WTC11 (cell line): ENCODE measurements around the gene SIGLEC14. TPM values are rescaled to one million over a fixed set of nuclear protein-coding genes. Genes with fewer than 3 reads are reported as not detected.

Experiments used
- ATAC-seq: fragments of 200-7000 bp; cut with Tn5 transposase; 2 replicates; pipeline ENCODE4 v1.10.0; 2021; ENCODE audit warnings: mild to moderate bottlenecking, moderate library complexity
- CTCF ChIA-PET: fragments of 300-600 bp; sonication (Branson Sonifier 250); formaldehyde crosslinking; loops from one replicate; lab custom pipeline; 2021; ENCODE audit warnings: antibody characterized with exemption; lab: Charles Lee
- POLR2A ChIA-PET: fragments of 350-600 bp; sonication (Branson Sonifier 250); formaldehyde crosslinking; loops from one replicate; lab custom pipeline; 2021; ENCODE audit warnings: antibody characterized with exemption; lab: Charles Lee
- DNase-seq: peaks from one replicate; pipeline ENCODE4 v3.0.0; 2021; ENCODE audit warnings: low spot score
- H3K27ac Mint-ChIP-seq: 2 replicates; pipeline ENCODE4 v1.8.0; 2021; ENCODE audit warnings: mixed read lengths
- H3K27me3 Mint-ChIP-seq: 2 replicates; pipeline ENCODE4 v1.8.0; 2021; ENCODE audit warnings: low read depth, mild to moderate bottlenecking, moderate library complexity, mixed read lengths
- H3K36me3 Mint-ChIP-seq: 2 replicates; pipeline ENCODE4 v1.8.0; 2021; ENCODE audit warnings: mixed read lengths
- H3K4me1 Mint-ChIP-seq: 2 replicates; pipeline ENCODE4 v1.8.0; 2022; ENCODE audit warnings: mixed read lengths
- H3K4me3 Mint-ChIP-seq: 2 replicates; pipeline ENCODE4 v1.8.0; 2021; ENCODE audit warnings: mild to moderate bottlenecking, moderate library complexity, mixed read lengths
- H3K9me3 Mint-ChIP-seq: 2 replicates; pipeline ENCODE4 v1.8.0; 2021; ENCODE audit warnings: mixed read lengths
- AR ChIP-seq: fragments of 250-450 bp; sonication (Bioruptor Pico); IDR thresholded peaks from 2 replicates; pipeline ENCODE4 v1.9.0; 2021; ENCODE audit warnings: mild to moderate bottlenecking
- ATF6 ChIP-seq: sonication (generic); formaldehyde crosslinking; IDR thresholded peaks from 2 replicates; pipeline ENCODE4 v1.8.1; 2023; ENCODE audit warnings: mild to moderate bottlenecking, missing genetic modification reagents
- IRF2 ChIP-seq: sonication (generic); formaldehyde crosslinking; IDR thresholded peaks from 2 replicates; pipeline ENCODE4 v1.8.0; 2022; ENCODE audit warnings: low read depth, missing genetic modification reagents, borderline replicate concordance
- MYBL2 ChIP-seq: sonication (generic); formaldehyde crosslinking; IDR thresholded peaks from 2 replicates; pipeline ENCODE4 v1.8.1; 2023; ENCODE audit warnings: mild to moderate bottlenecking, moderate library complexity, missing genetic modification reagents
- NR3C1 ChIP-seq: sonication (generic); formaldehyde crosslinking; conservative IDR thresholded peaks from 2 replicates; pipeline ENCODE4 v1.8.1; 2023; ENCODE audit warnings: low read depth, mild to moderate bottlenecking, missing genetic modification reagents
- SMAD3 ChIP-seq: sonication (generic); formaldehyde crosslinking; IDR thresholded peaks from 2 replicates; pipeline ENCODE4 v1.8.0; 2022; ENCODE audit warnings: missing genetic modification reagents, mild to moderate bottlenecking, borderline replicate concordance
- STAT6 ChIP-seq: sonication (generic); formaldehyde crosslinking; conservative IDR thresholded peaks from 2 replicates; pipeline ENCODE4 v1.8.1; 2023; ENCODE audit warnings: mild to moderate bottlenecking, low read depth, missing genetic modification reagents, moderate library complexity
- TCF7 ChIP-seq: sonication (generic); formaldehyde crosslinking; IDR thresholded peaks from 2 replicates; pipeline ENCODE4 v1.8.0; 2022; ENCODE audit warnings: mild to moderate bottlenecking, low read depth, missing genetic modification reagents, moderate library complexity
- ZBTB43 ChIP-seq: sonication (generic); formaldehyde crosslinking; IDR thresholded peaks from 2 replicates; pipeline ENCODE4 v1.8.1; 2023; ENCODE audit warnings: mild to moderate bottlenecking, missing genetic modification reagents
- ZNF416 ChIP-seq: fragments of 250-450 bp; sonication (Bioruptor Pico); IDR thresholded peaks from 2 replicates; pipeline ENCODE4 v1.9.0; 2021; ENCODE audit warnings: mild to moderate bottlenecking, inconsistent platforms
- ZNF512 ChIP-seq: sonication (generic); formaldehyde crosslinking; IDR thresholded peaks from 2 replicates; pipeline ENCODE4 v1.8.1; 2022; ENCODE audit warnings: missing genetic modification reagents, borderline replicate concordance
- ZNF671 ChIP-seq: fragments of 250-450 bp; sonication (Bioruptor Pico); IDR thresholded peaks from 2 replicates; pipeline ENCODE4 v1.8.0; 2021; ENCODE audit warnings: mild to moderate bottlenecking
- ZSCAN18 ChIP-seq: fragments of 250-450 bp; sonication (Bioruptor Pico); IDR thresholded peaks from 2 replicates; pipeline ENCODE4 v2.1.2; 2022; ENCODE audit warnings: mild to moderate bottlenecking, moderate library complexity
- total RNA-seq: library from RNA; stranded (reverse); gene quantifications from 3 replicates; pipeline ENCODE4 v1.2.3, GENCODE V29; 2021

Gene SIGLEC14
- total RNA-seq, 1 experiment from 2014 or later = not detected

GRCh38 chr19:51641648-51642047, 5.0 kb downstream of the SIGLEC14 start:
- no peak for DNase-seq
- no peaks in the 10 kb centered on the region for H3K9me3 Mint-ChIP-seq
- H3K4me1 Mint-ChIP-seq = no peaks in the 10 kb centered on the region
- H3K27me3 Mint-ChIP-seq = no peaks in the 10 kb centered on the region
- POLR2A ChIA-PET = no interaction called here
- H3K27ac Mint-ChIP-seq = no peak overlapping the region
- no peaks in the 10 kb centered on the region for H3K36me3 Mint-ChIP-seq
- CTCF ChIA-PET = no interaction called here
- ATAC-seq = no peak
- TF ChIP-seq ZNF671 (CRISPR knock-in tag) (no peak), SMAD3 (CRISPR knock-in tag) (no peak), MYBL2 (CRISPR knock-in tag) (no peak), TCF7 (CRISPR knock-in tag) (no peak), ATF6 (CRISPR knock-in tag) (no peak), ZNF416 (CRISPR knock-in tag) (no peak), ZBTB43 (CRISPR knock-in tag) (no peak)
- no peak overlapping the region for H3K4me3 Mint-ChIP-seq

GRCh38 chr19:51640386-51640785, 6.2 kb downstream of the SIGLEC14 start:
- POLR2A ChIA-PET = no interaction called here
- DNase-seq (no peak), ATAC-seq (no peak)
- Mint-ChIP-seq H3K27me3 (no peaks in the 10 kb centered on the region), H3K36me3 (no peaks in the 10 kb centered on the region), H3K27ac (no peak overlapping the region), H3K4me3 (no peak overlapping the region), H3K4me1 (no peaks in the 10 kb centered on the region), H3K9me3 (no peaks in the 10 kb centered on the region)
- CTCF ChIA-PET = no interaction called here
- no peak for TF ChIP-seq ATF6 (CRISPR knock-in tag)
- no peak for TF ChIP-seq IRF2 (CRISPR knock-in tag)
- TF ChIP-seq NR3C1 (CRISPR knock-in tag) = no peak
- TF ChIP-seq ZBTB43 (CRISPR knock-in tag) = no peak
- no peak for TF ChIP-seq ZNF512
- no peak for TF ChIP-seq STAT6 (CRISPR knock-in tag)
- TF ChIP-seq ZSCAN18 (CRISPR knock-in tag) = no peak
- no peak for TF ChIP-seq AR
